Renal cortex interstitium (tissue), 11 donors: ENCODE results near the gene DBT. TPM values are rescaled to one million over a fixed set of nuclear protein-coding genes. Genes with fewer than 3 reads are reported as not detected.
"Not testable (repeated sequence)": the region's sequence is repeated elsewhere in the genome, so short reads cannot be mapped to it uniquely, and the experiment has no call there.

Experiments
- DNase-seq, 11 donors: peaks; one replicate each; pipeline ENCODE4 v3.0.0-alpha.2; 2013; ENCODE audit warnings: low read depth in 9 of 11, low spot score in 4 of 11; ENCODE audit errors: extremely low read depth in 1 of 11
- polyA plus RNA-seq, 3 donors: library from polyadenylated mRNA; unstranded; fragments of 120-200 nt; gene quantifications; one replicate each; pipeline ENCODE4 v1.2.1, GENCODE V29; 2013; ENCODE audit not compliant: insufficient read length in 3 of 3

Gene DBT
- polyA plus RNA-seq, 3 donors, result 20.2 to 30.0 (median 27.0) TPM

- peak in 2 of 11 donors; percentile 21 to 22 for DNase-seq
These were observed 15.9 kb upstream of the DBT start for GRCh38 chr1:100265562-100265930.

- DNase-seq, result not testable (repeated sequence)
These were observed 14.4 kb upstream of the DBT start for GRCh38 chr1:100264081-100264480.

DNA sequence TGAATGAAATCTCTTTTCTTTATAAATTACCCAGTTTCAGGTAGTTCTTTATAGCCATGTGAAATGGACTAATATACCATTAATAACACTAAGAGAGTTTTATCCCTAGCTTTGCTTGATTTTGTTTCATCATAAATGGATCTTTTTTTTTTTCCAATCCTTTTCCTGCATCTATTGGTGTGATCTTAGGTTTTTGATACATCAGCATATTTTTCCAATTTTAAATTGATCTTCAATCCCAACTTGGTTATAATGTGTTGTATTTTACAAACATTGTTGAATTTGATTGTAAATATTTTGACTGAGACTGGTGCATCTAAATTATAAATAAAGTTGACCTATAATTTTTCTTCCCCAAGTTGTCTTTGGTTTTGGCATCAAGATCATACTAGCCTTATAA is 12.1 kb upstream of the DBT start:
- no peak for DNase-seq

GRCh38 chr1:100258427-100258826 is 8.8 kb upstream of the DBT start:
- not testable (repeated sequence) for DNase-seq

GRCh38 chr1:100256273-100256672 is 6.6 kb upstream of the DBT start:
- not testable (repeated sequence) for DNase-seq

GRCh38 chr1:100253552-100253951 is 3.9 kb upstream of the DBT start:
- no peak for DNase-seq

DNA sequence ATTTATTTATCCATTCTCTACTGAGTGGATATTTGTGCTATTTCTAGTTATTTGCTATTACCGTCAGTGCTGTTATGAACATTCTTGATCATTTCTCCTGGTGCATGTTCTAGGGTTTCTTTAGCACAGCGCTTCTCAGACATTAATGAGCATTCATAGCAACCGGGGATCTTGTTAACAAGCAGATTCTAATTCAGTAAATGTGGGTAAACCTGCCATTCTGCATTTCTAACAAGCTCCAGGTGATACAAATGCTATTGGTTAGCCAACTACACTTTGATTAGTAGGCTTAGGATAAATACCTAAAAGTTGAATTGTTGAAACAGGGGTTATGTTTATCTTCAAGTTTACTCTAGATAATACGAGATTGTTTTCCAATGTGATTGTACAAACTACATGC is 3.3 kb upstream of the DBT start:
- no peak for DNase-seq

DNA sequence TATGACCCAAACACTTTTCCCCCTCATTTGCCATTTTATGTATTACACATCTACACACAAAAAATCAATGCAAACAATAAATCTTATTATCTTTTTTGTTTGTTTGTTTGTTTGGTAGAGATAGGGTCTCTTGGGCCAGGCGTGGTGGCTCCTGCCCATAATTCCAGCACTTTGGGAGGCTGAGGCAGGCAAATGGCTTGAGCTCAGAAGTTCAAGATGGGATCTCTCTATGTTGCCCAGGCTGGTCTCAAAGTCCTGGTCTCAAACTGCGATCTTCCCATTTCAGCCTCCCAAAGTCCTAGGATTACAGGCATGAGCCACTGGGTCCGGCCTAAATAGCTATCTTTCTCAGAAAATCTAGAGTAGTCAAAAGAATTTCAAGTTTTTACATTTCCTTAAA is 1.2 kb upstream of the DBT start:
- no peak for DNase-seq

DNA sequence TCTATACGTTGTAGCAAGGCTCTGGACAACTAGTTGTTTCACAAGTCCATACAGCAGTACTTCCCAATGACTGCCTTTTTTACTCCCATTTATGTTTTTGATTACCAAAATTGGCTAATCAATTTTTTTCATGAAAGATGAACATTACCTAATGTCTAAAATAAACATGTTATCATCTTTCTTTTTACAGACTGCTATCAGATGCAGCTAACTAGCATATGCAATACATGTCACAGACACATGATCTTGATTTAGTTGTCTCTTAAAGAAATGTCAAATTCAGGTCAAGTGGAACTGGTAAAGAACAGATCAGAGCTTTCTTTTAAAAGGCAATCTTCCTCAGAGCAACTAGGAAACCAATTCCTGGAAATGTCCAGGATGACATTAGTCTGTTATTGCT is 630 bp upstream of the DBT start:
- DNase-seq, result peak in 1 of 11 donors; percentile 3

DNA sequence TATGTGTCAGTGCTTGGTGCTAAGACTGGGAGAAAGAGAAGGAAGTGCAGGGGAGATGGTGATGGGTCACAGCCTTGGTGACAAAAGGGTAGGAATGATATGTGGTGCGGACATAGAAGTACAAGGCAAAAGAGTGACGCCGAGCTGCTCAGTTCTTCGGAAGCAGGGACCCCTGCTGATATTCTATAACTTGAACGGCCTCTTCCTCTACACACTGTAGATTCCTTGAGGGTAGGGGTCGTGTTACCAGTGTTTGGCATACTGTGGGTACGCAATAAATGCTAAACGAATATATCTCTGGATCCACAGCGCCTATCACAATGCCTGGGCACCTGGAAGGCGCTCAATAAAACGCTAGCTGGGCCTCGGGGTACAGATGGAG is 488 bp downstream of the DBT start:
- no peak for DNase-seq

DNA sequence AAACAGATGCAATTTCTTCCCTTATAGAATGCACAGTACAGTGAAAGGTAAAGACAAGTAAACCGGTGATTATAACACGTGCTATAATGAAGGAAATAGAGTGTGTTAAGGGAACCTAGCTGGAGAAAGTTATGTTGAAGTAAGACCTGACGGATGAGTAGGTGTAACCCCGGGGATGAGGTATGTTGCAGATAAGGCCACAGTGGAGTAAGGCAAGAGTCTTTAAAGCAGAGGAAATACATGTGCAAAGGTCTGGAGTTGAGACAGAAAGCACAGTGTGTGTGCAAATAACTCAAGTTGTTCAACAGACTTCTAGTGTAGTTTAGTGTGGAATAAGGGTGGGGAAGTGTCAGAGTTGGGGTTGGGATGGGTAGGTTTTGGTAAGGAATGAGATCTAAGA is 2.9 kb downstream of the DBT start:
- no peak for DNase-seq

DNA sequence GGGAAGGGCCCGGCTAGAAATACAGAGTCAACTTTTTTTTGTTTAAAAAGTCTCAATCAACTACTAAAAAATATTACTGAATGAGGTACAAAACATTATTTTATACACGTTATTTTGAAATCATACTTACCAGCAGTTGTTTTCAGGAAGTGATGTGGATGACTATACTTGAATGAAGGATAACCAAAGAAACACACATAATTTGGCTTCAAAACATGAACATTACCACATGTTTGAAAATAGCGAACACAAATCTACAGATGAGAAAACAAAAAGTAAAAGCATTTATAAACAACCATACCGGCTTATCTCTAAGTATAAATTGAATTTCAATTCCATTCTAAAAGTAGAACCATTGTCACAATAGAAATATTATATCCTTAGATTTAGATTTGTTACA is 9.0 kb downstream of the DBT start:
- no peak for DNase-seq

- no peak for DNase-seq
These were observed 9.7 kb downstream of the DBT start for GRCh38 chr1:100239961-100240360.

GRCh38 chr1:100237091-100237490 is 12.5 kb downstream of the DBT start:
- no peak for DNase-seq

DNA sequence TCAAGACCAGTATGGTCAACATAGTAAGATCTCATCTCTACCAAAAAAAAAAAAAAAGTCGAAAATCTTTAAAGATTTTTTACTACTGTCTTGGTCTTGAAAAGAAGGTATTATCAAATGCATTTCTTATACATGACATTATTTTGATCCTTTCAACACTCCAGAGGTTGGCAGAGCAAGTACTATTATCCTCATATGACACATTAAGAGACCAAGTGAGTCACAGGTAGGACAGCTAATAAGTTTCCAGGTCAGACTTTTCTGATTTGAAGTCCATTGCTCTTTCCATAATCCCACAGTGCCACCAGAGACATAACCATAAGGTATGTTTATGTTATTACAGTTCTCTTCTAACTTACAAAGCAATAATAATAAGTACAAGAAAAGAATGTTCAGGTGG is 15.2 kb downstream of the DBT start:
- no peak for DNase-seq

DNA sequence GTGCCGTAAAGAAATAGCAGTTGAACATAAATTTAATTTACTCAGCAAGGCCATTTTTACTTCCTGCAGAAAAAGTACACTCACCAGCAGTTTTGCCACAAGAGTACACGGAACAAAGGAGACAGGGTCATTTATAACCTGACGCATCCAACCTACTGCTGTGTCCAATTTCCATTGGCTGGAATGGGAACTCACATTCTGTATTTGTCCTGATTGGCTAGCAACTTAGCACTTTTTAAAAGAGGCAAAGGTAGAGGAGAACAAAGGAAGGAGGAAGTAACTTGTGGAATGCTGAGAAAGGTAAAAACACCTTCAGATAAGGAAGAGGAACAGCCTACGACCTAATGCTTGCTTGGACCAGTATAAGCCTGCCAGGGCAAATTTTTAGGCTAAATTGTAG is 16.1 kb downstream of the DBT start:
- DNase-seq, result not testable (repeated sequence)

DNA sequence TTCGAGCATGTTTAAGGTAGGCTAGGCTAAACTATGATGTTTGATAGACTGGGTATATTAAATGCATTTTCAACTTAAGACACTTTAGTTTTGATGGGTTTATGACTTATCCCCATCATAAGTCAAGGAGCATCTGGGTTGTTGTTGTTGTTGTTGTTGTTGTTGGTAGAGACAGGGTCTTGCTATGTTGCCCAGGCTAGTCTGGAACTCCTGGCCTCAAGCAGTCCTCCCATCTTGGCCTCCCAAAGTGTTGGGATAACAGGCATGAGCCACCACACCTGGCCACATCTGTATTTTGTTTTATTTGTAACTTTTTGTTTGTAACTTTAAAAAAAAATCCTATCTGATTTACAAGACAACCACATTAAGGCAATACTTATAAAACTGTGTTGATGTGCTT is 17.5 kb downstream of the DBT start:
- DNase-seq, result no peak

GRCh38 chr1:100231721-100232120 is 17.9 kb downstream of the DBT start:
- DNase-seq, result no peak

DNA sequence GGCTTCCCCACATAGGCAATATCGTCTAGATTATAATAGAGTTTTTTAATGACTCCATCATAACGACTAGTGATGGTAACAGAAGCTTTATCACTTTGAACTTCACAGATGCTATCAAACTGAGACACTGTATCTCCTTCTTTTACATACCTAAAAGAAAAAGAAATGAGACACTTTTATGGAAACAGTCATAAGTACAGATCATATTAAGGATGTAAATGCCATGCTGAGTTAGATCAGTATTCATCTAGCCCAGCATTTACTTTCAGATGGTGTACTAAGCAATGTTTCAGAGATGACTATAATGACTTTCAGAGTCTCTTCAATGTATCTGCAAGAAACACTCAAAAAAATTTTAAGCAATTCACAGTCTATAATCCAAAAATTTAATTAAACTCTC is 18.9 kb downstream of the DBT start:
- no peak for DNase-seq

GRCh38 chr1:100229681-100230443 is 19.8 kb downstream of the DBT start:
- DNase-seq, result no peak

- no peak for DNase-seq
These were observed 27.2 kb downstream of the DBT start for GRCh38 chr1:100222428-100222827.
